ENCODE results near the gene ASPG.

Gene ASPG

GRCh38 chr14:104162495-104162894 lies 77.0 kb downstream of the ASPG start:
- DNase-seq (ENCODE audit: low read depth in 3 of 3), result no peak

GRCh38 chr14:104163541-104163940 lies 78.0 kb downstream of the ASPG start:
- no peak for DNase-seq (ENCODE audit: low read depth in 3 of 3)

- no peak for DNase-seq (ENCODE audit: low read depth in 3 of 3)
These were observed 78.5 kb downstream of the ASPG start for GRCh38 chr14:104164041-104164440.

- no peak for DNase-seq (ENCODE audit: low read depth in 3 of 3)
These were observed 79.0 kb downstream of the ASPG start for GRCh38 chr14:104164512-104164911.

Data from stimulated activated CD4-positive, alpha-beta T cell treated with anti-CD3 and anti-CD28 coated beads, TNF-alpha, amount 100 ng/mL, for 48 hours (primary cell).